ENCODE measurements around the gene SLC7A5. TPM values are rescaled to one million over a fixed set of nuclear protein-coding genes. Genes with fewer than 3 reads are reported as not detected.
"Not testable (repeated sequence)": the region's sequence is repeated elsewhere in the genome, so short reads cannot be mapped to it uniquely, and the experiment has no call there.

Gene SLC7A5
- total RNA-seq, 1 donor from 2014 or later: 13.5 TPM

DNA sequence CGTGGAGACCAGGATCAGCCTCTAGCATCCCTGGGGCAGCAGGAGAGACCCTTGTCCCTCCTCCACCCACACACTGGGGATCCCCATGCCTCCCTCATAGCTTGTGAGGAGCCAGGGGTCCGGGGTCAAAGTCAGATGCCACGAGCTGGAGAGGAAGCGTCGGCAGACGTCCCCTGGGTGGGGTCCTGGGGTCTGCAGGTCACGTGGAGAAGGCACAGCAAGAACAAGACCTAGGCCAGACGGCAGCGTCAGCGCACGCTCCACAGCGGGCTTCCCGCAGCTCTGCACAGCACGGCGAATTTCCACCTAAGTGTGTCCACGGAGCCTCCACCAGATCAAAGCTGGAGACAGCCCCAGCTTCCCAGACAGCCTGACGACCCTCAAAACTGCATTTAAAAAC, 49.3 kb downstream of the SLC7A5 start:
- intact Hi-C loops (cut with DNase I): no loop called here
- ATAC-seq: no peak
- Histone ChIP-seq H3K36me3 (no peaks in the 10 kb centered on the region), H3K27ac (no peak overlapping the region), H3K4me3 (no peak overlapping the region), H3K27me3 (peaks cover 5% of the 10 kb centered on the region), H3K4me1 (no peaks in the 10 kb centered on the region), H3K9me3 (peaks cover 11% of the 10 kb centered on the region)
- TF ChIP-seq, protein P1, sequence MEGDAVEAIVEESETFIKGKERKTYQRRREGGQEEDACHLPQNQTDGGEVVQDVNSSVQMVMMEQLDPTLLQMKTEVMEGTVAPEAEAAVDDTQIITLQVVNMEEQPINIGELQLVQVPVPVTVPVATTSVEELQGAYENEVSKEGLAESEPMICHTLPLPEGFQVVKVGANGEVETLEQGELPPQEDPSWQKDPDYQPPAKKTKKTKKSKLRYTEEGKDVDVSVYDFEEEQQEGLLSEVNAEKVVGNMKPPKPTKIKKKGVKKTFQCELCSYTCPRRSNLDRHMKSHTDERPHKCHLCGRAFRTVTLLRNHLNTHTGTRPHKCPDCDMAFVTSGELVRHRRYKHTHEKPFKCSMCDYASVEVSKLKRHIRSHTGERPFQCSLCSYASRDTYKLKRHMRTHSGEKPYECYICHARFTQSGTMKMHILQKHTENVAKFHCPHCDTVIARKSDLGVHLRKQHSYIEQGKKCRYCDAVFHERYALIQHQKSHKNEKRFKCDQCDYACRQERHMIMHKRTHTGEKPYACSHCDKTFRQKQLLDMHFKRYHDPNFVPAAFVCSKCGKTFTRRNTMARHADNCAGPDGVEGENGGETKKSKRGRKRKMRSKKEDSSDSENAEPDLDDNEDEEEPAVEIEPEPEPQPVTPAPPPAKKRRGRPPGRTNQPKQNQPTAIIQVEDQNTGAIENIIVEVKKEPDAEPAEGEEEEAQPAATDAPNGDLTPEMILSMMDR (IDR thresholded peaks at IDR 0.05): no peak
- DNase-seq: no peak

DNA sequence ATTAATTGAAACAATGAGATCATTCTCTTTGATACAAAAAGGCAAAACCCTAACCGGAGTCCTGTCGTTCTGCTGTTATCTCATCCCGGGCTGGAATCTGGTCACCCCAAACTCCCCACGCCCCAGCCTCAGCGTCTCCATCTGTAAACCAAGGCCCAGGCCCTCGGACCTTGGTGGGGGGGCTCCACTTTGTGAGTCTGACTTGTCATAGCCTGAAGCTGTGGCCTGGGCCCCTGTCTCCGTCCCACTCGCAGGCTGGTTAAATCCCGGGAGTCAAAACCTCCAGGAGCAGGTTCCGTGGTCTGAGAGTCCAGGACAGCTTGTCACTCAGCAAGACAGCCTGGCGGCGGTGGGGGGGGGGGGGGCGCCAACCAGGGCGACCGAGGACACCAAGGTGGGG, 50.0 kb downstream of the SLC7A5 start:
- TF ChIP-seq, protein P1 (IDR thresholded peaks at IDR 0.05): no peak
- DNase-seq (no peak), ATAC-seq (no peak)
- H3K27me3 ChIP-seq: no peaks in the 10 kb centered on the region
- no peaks in the 10 kb centered on the region for H3K36me3 ChIP-seq
- H3K4me1 ChIP-seq: no peaks in the 10 kb centered on the region
- H3K27ac ChIP-seq: no peak overlapping the region
- H3K4me3 ChIP-seq: no peak overlapping the region
- peaks cover 11% of the 10 kb centered on the region for H3K9me3 ChIP-seq
- intact Hi-C loops (cut with DNase I): no loop called here

DNA sequence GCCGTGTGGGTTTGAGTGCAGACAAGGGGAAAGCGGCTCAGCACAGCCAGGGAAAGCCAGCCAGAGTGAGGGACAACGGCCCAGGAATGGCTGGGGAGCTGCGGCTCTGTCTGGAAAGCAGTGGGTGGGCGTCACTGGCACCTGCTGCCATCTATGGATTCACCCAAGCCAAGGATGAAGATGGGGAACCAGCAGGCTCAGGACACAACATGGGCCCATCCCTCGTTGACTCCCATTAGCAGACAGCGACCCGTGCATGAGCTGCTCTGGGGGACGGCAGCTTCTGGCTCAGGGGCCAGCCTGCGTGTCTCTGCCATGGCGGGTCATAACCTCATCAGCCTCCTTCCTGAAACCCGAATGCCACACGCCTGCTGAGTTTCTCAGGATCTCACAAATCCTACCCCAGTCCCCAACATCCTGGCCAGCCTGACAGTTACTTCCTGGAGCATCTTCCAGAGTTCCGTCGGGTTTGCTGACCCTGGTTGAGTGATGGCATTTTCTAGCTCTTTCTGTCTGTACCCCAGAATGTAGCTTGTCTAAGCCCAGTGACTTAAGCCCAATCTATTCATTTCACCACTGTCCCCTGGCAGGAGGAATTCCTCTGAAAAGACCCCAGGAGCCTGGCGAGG, 50.7 kb downstream of the SLC7A5 start:
- intact Hi-C loops (cut with DNase I): no loop called here
- no peak for DNase-seq
- H3K9me3 ChIP-seq: peaks cover 11% of the 10 kb centered on the region
- TF ChIP-seq, protein P1 (IDR thresholded peaks at IDR 0.05): no peak
- no peak overlapping the region for H3K27ac ChIP-seq
- no peaks in the 10 kb centered on the region for H3K27me3 ChIP-seq
- no peaks in the 10 kb centered on the region for H3K36me3 ChIP-seq
- H3K4me3 ChIP-seq: no peak overlapping the region
- H3K4me1 ChIP-seq: no peaks in the 10 kb centered on the region
- ATAC-seq: no peak

DNA sequence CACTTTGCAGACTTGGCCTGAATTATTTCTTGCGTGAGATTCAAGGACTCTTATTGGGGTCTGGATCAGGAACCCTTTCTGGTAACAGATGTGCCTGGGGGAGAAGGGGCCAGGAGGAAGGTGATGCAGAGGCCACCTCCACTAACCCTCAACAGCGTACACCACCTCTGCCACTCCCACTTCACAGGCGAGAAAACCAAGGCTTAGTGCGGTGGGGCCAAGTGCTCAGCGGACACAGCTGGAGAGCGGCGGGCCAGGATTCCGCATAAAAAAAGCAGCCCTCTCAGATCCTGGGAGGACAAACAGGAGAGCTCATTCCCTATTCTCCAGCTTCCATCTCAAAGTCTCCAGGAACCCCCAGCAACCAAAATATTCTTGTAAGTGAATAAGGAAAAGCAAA, 51.4 kb downstream of the SLC7A5 start:
- DNase-seq (no peak), ATAC-seq (no peak)
- Histone ChIP-seq H3K4me3 (no peak overlapping the region), H3K27ac (no peak overlapping the region), H3K36me3 (no peaks in the 10 kb centered on the region), H3K27me3 (no peaks in the 10 kb centered on the region), H3K9me3 (peaks cover 11% of the 10 kb centered on the region), H3K4me1 (no peaks in the 10 kb centered on the region)
- intact Hi-C loops (cut with DNase I): no loop called here
- TF ChIP-seq, protein P1 (IDR thresholded peaks at IDR 0.05): no peak

DNA sequence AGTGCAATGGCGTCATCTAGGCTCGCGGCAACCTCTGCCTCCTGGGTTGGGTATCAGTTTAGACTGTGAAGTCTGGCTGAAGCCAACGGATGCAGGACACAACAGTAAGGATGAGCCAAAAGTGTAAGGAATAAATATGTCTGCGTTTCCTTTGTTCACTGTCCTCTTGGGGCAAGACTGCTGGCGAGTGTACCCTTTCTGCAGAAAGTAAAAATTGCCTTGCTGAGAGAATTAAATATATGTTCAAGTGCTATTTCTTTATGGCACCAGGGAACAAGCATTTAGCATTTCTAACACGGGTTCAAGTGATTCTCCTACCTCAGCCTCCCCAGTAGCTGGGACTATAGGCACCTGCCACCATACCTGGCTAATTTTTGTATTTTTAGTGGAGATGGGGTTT, 51.9 kb downstream of the SLC7A5 start:
- H3K9me3 ChIP-seq: peaks cover 11% of the 10 kb centered on the region
- H3K27ac ChIP-seq; DNase-seq; H3K27me3 ChIP-seq; ATAC-seq; H3K4me3 ChIP-seq; intact Hi-C loops (cut with DNase I); H3K36me3 ChIP-seq; H3K4me1 ChIP-seq: not testable (repeated sequence)

DNA sequence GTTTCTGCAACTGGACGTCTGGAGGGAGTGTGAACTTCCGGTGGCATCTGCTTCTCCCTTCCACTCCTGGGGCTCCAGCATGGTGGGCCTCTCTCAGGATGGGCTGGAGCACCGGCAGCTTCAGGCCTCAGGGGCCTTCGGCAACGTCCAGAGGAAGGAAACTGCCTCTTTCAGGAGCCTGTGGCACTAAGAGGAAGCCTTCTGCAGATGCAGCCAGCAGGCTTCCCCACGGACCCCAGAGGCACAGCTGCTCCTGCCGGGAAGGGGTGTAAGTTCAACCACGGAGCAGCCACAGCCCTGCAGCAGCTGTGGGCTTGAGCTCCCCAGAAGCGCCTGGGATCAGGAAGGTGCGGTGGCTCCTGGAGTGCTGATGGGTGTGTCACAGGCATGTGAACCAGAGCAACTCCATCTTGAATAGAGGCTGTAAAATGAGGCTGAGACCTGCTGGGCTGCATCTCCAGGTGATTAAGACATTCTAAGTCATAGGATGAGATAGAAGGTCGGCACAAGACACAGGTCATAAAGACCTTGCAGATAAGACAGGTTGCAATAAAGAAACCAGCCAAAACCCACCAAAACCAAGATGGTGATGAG, 52.7 kb downstream of the SLC7A5 start:
- DNase-seq (no peak), ATAC-seq (no peak)
- H3K4me3 ChIP-seq: no peak overlapping the region
- intact Hi-C loops (cut with DNase I): no loop called here
- H3K36me3 ChIP-seq: no peaks in the 10 kb centered on the region
- no peaks in the 10 kb centered on the region for H3K4me1 ChIP-seq
- no peak overlapping the region for H3K27ac ChIP-seq
- peaks cover 11% of the 10 kb centered on the region for H3K9me3 ChIP-seq
- H3K27me3 ChIP-seq: no peaks in the 10 kb centered on the region
- TF ChIP-seq, protein P1 (IDR thresholded peaks at IDR 0.05): no peak
